ENCODE measurements around the gene CCR7.

- TF ChIP-seq EZH2 (IDR thresholded peaks at IDR 0.05; ENCODE audit: insufficient read depth, poor library complexity, severe bottlenecking) (no peak), EZH2phosphoT487 (IDR thresholded peaks at IDR 0.05; ENCODE audit: insufficient read depth, low read depth) (no peak)
Measured at GRCh38 chr17:40561294-40561870, 3.9 kb downstream of the CCR7 start.

Data from GM23248 (cell line).